ENCODE data around the gene IL20RB. TPM values are rescaled to one million over a fixed set of nuclear protein-coding genes. Genes with fewer than 3 reads are reported as not detected.
A peak's percentile ranks its signal among the peaks of the same experiment; 100 is the strongest.

The IL20RB gene
- polyA plus RNA-seq, 1 donor (not counting 4 experiments of a cell fraction or from before 2014, with no cell fraction given) = 239 TPM

DNA sequence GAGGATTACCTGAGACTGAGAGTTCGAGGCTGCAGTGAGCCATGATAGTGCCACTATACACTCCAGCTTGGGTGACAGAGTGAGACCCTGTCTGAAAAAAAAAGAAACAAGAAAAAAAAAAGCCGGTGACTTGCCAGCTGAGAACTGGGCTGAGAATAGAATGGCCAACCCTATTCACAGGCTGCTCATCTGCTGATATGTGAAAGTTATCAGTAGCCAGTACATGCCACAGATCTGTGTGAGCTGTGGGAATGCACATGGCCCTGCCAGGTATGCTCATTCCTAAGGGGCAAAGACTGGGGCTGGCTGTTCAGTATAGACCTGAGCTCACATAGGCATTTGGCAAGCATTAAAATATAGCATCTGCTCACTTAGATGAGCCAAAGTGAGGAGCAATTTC, 30.9 kb downstream of the IL20RB start:
- no peak for TF ChIP-seq EZH2 (IDR thresholded peaks at IDR 0.05; ENCODE audit: low read length)
- TF ChIP-seq, protein P1, sequence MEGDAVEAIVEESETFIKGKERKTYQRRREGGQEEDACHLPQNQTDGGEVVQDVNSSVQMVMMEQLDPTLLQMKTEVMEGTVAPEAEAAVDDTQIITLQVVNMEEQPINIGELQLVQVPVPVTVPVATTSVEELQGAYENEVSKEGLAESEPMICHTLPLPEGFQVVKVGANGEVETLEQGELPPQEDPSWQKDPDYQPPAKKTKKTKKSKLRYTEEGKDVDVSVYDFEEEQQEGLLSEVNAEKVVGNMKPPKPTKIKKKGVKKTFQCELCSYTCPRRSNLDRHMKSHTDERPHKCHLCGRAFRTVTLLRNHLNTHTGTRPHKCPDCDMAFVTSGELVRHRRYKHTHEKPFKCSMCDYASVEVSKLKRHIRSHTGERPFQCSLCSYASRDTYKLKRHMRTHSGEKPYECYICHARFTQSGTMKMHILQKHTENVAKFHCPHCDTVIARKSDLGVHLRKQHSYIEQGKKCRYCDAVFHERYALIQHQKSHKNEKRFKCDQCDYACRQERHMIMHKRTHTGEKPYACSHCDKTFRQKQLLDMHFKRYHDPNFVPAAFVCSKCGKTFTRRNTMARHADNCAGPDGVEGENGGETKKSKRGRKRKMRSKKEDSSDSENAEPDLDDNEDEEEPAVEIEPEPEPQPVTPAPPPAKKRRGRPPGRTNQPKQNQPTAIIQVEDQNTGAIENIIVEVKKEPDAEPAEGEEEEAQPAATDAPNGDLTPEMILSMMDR (optimal IDR thresholded peaks at IDR 0.05 in 1 of 3, IDR thresholded peaks at IDR 0.05 in 1 of 3, conservative IDR thresholded peaks at IDR 0.05 in 1 of 3; ENCODE audit: extremely low read depth in 1 of 3, insufficient read depth in 2 of 3, low read length in 3 of 3) = no peak
- Histone ChIP-seq H3K79me2 (ENCODE audit: control insufficient read depth, insufficient read depth, low read length) (peaks cover 13% of the 10 kb centered on the region), H3K4me2 (ENCODE audit: control insufficient read depth, extremely low read depth, insufficient read depth, low read depth, low read length) (no peak overlapping the region), H3K4me3 (ENCODE audit: control insufficient read depth in 2 of 3, extremely low read depth in 1 of 3, insufficient read depth in 2 of 3, low read depth in 1 of 3, low read length in 3 of 3) (no peak overlapping the region), H3K27ac (ENCODE audit: control insufficient read depth, insufficient read depth, low read length) (no peak overlapping the region), H4K20me1 (ENCODE audit: control insufficient read depth, extremely low read depth, insufficient read depth, low read length) (peaks cover 2% of the 10 kb centered on the region), H3K9me3 (ENCODE audit: control insufficient read depth, low read depth, low read length) (no peaks in the 10 kb centered on the region), H3K4me1 (ENCODE audit: control insufficient read depth, extremely low read depth, insufficient read depth, low read length) (peaks cover 62% of the 10 kb centered on the region), H2AFZ (ENCODE audit: control insufficient read depth, low read length) (no peak overlapping the region), H3K36me3 (ENCODE audit: control insufficient read depth in 2 of 2, extremely low read depth in 1 of 2, insufficient read depth in 2 of 2, low read length in 2 of 2) (peaks cover 24 to 50% of the 10 kb centered on the region in 2 experiments), H3K27me3 (ENCODE audit: control insufficient read depth, extremely low read depth, insufficient read depth, low read length) (no peaks in the 10 kb centered on the region), H3K9me1 (ENCODE audit: control insufficient read depth, extremely low read depth, insufficient read depth, low read length) (peaks cover 2% of the 10 kb centered on the region), H3K9ac (ENCODE audit: control insufficient read depth, extremely low read depth, insufficient read depth, low read length) (no peak overlapping the region)
- dilution Hi-C loops (cut with MboI; ENCODE audit: extremely low pct_ligation_motif_present, low sequenced_read_pairs) = no loop called here
- no peak for DNase-seq (ENCODE audit: low read depth, low spot score)
- FAIRE-seq = no peak

DNA sequence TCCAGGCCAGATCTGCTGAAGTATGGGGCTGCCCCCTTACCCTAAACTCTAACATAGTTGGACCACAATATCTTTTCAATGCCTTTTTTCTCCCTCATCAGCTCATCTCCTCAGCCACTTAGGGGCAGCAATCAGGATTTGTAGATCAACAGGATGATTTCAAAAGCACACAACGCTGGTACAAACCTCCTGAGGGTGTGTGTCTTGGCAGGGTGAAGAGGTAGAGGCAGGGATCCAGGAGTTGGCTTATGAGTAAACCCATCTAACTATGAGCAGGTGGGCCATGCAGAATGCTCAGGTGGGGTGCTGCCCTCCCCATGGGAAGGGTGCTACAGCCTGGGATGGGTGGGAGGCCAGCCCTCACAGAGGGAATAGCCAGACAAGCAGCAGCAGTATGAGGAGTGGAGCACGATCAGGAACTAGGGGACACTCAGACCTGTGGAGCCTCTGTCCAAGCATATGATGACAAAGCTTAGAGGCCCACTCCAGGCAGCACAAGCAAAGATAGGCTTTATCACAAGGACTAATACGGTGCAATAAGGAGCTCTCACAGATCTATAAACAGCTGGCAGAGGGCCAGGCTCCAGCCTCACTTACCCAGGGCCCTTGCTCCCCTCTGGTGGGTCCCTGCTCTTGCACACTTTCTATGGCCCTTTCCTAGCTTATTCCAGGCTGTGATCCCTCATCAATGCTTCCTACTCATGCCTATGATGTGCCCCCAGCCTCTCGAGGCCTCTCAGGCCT, 32.2 kb downstream of the IL20RB start:
- peaks cover 23 to 46% of the 10 kb centered on the region in 2 experiments for H3K36me3 ChIP-seq (ENCODE audit: control insufficient read depth in 2 of 2, extremely low read depth in 1 of 2, insufficient read depth in 2 of 2, low read length in 2 of 2)
- H3K27me3 ChIP-seq (ENCODE audit: control insufficient read depth, extremely low read depth, insufficient read depth, low read length) = no peaks in the 10 kb centered on the region
- peak overlapping the region; percentile 66 for H3K27ac ChIP-seq (ENCODE audit: control insufficient read depth, insufficient read depth, low read length)

More for the DNA sequence above, 32.2 kb downstream of the IL20RB start:
- dilution Hi-C loops (cut with MboI; ENCODE audit: extremely low pct_ligation_motif_present, low sequenced_read_pairs) = no loop called here
- TF ChIP-seq, protein P1 (optimal IDR thresholded peaks at IDR 0.05 in 1 of 3, IDR thresholded peaks at IDR 0.05 in 1 of 3, conservative IDR thresholded peaks at IDR 0.05 in 1 of 3; ENCODE audit: extremely low read depth in 1 of 3, insufficient read depth in 2 of 3, low read length in 3 of 3) = no peak
- no peak for TF ChIP-seq EZH2 (IDR thresholded peaks at IDR 0.05; ENCODE audit: low read length)
- Histone ChIP-seq H3K4me1 (ENCODE audit: control insufficient read depth, extremely low read depth, insufficient read depth, low read length) (peaks cover 64% of the 10 kb centered on the region), H2AFZ (ENCODE audit: control insufficient read depth, low read length) (no peak overlapping the region), H4K20me1 (ENCODE audit: control insufficient read depth, extremely low read depth, insufficient read depth, low read length) (peaks cover 2% of the 10 kb centered on the region), H3K9me1 (ENCODE audit: control insufficient read depth, extremely low read depth, insufficient read depth, low read length) (peaks cover 2% of the 10 kb centered on the region), H3K9ac (ENCODE audit: control insufficient read depth, extremely low read depth, insufficient read depth, low read length) (peak overlapping the region; percentile 6), H3K79me2 (ENCODE audit: control insufficient read depth, insufficient read depth, low read length) (peaks cover 13% of the 10 kb centered on the region), H3K9me3 (ENCODE audit: control insufficient read depth, low read depth, low read length) (no peaks in the 10 kb centered on the region), H3K4me2 (ENCODE audit: control insufficient read depth, extremely low read depth, insufficient read depth, low read depth, low read length) (peak overlapping the region; percentile 49), H3K4me3 (ENCODE audit: control insufficient read depth in 2 of 3, extremely low read depth in 1 of 3, insufficient read depth in 2 of 3, low read depth in 1 of 3, low read length in 3 of 3) (no peak overlapping the region)
- no peak for DNase-seq (ENCODE audit: low read depth, low spot score)
- FAIRE-seq = peak; percentile 66

All from keratinocyte (primary cell).